GM21390 (cell line): ENCODE results near the gene CBLN4.

ENCODE experiments used
- ATAC-seq: cut with Tn5 transposase; IDR thresholded peaks from one replicate; pipeline ENCODE4 v1.9.1; 2021; ENCODE audit not compliant: unreplicated experiment

The CBLN4 gene

DNA sequence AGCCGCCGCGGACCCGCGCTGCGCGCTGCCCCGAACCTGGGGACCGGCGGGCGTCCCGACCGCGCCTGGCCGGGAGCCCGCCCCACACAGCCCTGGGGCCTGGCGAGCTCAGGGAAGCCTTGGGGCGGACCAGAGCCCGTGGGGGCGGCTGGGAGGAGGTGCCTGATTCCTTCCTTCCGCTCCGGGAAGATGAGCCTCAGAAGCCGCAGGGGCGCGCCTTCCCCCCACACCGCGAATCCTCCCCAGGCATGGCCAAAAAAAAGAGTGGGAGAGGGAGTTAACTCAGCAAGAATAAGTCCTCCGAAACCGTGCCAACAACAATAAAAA lies at the start of gene CBLN4:
Gene CBLN4 (minus strand): TSS at position 131 of the 327 bp plus-strand sequence. CDS start 1,348 bp downstream, outside the sequence.
- ATAC-seq: no peak

DNA sequence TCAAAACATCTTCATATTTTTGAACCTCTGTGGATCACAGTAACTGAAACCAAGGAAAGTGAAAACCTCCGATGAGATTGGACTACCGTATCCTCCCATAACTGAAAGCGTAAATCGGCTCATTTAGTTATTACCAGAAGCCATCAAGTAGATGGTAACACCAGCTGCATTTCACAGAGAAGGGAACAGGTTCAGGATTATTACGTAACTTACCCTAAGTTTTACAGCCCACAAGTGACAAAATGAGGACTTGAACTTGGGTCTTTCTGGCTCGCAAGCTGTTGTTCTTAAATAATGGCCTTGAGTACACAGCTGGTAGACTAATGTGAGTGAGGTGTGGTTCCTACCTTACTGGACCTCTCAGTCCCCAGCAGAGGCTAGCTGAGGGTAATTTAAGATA lies 37.9 kb upstream of the CBLN4 start:
- ATAC-seq: no peak

DNA sequence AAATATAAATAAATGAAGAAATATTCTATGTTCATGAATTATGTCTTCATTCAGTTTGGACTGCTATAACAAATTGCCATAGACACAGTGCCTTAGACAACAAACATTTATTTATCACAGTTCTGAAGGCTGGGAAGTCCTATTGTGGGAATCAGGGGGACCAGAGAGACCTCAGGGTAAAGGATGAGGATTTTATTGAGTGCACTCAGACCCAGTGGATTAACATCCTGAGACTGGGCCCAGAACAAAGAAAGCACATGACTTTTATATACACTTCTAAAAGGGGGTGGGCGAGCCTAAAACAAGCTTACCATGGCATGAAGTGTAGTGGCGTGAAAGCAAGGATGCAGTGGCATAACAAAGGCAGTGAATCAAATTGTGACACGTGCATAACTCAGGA lies 26.9 kb upstream of the CBLN4 start:
- no peak for ATAC-seq

DNA sequence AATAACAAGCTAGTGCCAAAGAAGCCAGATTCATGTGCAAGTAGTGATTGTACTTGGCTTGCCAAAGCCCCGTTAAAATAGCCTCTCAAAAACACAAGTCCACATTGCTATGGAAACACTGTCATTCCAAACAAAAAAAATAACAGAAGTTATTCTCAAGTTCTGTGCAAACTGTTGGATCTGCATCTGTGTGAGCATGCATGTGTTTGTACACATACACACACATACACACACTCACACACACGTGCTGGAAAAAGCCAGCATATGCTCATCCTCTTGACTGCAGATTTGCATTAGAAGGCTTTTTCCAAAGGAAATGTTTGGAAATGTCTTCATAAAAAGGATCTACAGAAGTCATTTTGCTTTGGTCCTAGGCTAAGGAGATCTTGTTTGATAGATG lies 13.4 kb upstream of the CBLN4 start:
- no peak for ATAC-seq

DNA sequence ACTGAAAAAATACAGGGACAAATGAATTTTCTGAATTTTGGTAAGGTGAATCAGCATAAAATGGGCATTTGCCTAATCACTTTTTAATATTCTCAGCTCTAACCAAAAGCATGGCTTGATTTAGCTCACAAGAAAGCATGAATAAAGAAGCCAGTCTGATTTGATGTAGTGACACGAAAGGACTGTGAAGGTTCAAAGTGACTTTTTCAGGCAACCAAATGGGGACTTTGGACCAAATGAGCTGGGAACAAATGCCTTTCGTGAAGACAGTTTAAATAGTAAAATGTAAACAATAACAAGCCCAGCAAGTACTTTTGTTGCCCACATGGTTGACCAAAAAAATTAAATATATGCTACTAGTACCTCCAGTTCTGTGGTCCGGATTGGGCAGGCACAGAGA lies 12.9 kb upstream of the CBLN4 start:
- ATAC-seq: no peak

DNA sequence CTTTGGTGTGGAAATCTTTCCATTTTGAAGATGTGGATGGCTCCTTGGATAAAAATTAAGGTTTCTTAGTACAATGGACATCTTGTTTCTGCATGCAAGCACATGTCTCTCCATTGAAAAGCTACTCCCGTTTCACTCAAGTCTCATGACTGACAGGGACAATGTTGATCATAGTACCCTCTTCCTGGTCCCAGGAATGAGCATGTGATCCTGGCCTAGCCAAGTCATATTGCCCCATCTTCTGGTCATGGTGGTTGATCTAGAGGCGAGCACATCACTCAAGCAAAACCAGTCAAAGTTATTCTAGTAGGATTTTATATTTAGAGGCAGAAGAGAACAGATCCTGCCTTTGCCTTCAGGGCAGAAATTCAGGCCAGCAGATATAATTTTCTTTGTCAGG lies 12.2 kb upstream of the CBLN4 start:
- ATAC-seq: no peak

DNA sequence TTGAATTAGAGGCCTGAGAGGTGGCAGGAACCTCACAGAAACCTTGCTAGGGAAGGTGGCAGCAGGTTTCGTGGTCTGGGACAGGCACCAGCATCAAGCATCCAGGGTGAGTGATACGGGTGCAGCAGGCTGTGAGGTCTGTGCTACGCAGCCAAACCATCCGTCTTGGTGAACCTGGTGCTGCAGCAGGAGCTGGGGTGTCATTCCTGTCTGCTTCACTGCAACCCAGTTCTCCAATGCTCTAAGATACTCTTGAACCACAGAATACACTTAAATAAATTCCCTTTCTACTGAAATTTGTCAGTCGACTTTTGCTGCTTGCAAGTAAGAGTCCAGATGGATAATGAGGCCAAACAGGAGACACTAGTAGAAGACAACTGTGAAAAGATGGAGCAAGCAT lies 9.7 kb upstream of the CBLN4 start:
- no peak for ATAC-seq

DNA sequence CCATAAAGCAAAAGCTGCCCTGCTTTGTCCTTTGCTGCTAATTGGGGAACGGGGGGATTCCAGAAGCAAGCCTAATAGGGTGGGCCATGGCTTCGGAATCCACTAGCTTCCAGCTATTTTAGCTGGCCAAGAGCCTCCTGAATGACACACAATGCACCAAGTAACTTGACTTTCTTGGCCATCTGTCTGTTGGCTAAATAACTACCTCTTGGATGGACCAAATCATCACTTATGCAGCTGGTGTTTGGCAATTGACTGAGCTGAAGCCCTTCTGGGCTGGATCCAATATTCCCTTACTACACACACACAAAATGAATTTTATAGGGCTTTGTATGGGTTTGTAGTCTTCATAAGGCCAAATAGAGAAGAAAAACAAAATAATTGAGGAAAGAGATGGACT lies 8.8 kb upstream of the CBLN4 start:
- ATAC-seq: no peak

DNA sequence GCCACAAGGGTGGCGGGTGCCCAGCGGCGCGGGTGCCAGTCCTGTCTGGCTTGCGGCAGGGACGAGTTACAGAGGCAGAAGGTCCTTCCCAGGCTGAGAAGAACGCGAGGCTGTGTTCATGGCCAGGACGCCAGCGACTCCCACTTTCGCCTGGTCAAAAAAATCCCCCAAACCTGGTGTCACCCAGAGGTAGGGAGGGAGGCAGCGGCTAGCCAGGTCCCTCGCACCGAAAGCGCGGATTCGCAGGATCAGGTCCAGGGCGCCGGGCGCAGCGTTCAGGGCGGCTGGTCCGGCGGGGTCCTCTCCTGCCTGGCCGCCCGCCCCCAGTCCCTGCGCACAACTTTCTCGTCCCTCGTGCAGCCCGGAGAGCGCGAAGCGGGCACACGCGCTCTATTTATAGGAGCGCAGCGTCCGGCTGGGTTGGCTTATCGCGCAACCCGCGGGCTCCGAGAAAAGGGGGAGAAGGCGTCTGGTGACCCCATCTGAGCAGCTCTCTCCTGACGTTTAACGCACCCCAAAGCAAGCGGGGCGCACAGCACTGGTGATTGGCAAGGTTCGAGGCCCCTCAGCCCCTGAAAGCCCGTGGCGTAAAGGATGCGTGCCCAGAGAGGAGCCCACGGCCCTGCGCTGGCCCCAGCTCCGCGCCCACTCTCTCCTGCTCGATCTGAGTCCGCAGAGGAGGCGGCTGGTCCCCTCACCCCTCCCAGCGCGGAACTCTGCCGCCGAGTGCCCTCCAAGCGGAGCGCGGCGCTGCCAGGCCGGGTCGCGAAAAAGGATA lies 519 bp downstream of the CBLN4 start:
- no peak for ATAC-seq

DNA sequence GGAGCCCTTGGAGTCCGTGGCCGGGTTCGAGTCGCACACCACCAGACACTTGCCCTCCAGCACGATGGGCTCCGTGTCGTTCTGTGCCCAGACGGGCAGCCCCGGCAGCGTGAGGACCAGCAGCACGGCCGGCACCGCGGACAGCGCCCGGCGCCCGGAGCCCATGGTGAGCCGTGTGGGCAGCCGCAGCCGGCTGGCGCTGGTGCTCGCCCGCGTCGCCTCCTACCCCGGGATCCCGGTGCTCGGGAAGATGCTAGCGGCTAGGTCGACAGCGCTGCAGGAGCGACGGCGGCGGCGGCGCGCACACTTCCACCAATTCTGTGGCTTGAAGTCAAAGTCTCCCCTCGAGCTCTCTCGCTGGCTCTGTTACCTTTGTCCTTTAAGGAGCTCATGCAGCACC lies 1.3 kb downstream of the CBLN4 start:
- ATAC-seq: no peak

DNA sequence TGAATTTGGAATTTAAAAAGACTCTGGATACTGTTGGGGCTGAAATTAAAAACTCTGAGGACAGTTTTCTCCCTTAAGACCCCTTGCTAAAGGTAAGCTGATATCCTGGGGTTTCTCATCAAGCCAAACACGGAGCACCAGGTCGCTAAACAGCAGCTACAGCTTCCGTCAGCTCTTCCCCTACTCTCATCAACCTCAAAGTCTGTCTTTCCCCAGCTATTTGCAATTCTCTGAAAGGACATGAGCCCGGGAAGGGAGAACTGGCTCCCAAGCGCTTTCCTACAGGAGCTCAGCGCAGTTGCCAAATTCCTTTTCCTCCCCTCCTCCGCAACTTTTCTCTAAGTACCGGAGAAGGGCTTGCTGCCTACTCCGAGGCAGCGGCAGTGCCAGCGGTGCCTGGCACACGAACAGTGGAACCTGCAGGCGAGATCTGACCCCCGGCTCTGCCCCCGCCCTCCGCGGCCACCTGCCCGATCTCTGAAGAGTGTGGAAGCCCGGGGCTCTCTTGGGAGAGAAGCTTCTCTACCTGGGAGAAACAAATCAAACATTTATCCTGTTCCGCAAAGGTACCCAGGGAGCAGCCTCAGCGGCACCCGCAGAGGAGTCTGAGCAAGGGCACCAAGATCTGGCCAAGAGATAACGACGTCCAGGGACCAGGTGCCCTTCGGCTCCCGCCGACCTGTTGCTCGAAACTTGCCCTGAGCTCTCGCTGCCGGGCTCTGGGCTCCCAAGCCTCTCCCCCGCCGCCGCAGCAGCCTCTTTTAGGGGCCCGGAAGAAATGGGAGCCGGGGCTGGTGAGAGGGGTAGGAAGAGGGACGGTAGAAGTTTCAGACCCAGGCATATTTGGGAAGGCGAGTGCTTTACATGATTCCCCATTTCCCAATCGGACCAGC lies 2.2 kb downstream of the CBLN4 start:
- ATAC-seq: no peak

DNA sequence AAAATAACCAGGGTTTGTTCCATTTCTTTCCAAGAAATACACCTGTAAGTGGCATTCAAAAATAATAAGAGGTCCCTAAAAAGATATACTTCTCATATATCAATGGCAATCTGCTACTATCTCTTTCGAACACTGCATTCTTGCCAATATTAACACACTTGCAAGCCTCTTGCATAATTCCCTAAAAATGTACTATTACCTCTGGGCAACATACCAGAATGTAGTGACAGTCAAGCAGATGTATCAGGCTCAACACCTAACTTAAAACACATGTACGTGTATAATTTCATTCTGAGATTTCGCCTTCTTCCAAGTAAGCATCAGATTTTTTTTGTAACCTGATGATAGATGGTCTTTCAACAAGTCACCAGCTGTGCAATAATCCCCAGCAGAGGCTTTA lies 3.4 kb downstream of the CBLN4 start:
- ATAC-seq: no peak

DNA sequence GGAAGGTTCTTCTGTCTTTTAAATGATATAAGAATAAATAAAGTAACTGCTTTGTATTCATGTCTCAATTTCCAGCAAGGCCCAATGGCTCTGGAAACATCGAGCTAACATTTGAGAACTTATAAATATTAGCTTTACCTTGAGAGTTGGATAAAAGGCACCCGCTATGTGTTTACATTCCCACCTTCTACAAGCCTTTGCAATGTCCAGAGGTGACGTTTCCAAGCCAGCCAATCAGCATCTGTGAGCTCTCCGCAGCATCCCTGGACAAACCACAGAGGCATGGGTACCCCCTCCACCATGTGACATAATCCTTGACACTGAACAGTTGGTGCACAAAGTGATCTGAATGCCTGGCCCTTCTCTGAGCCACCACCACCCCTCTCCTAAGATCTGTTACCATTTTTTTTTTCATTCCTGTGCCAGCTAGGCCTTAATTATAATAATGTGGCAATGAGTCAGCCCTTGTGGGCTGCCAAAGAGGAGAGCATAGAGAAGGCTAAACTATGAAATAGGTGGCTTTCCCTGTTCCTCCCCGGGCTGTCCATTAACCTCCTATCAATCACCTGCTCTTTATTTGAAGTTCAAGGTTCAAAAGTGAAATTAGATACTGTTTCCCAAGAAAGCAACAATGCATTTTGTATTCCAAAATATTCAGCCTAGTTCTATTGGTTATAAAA lies 4.1 kb downstream of the CBLN4 start:
- ATAC-seq: no peak

DNA sequence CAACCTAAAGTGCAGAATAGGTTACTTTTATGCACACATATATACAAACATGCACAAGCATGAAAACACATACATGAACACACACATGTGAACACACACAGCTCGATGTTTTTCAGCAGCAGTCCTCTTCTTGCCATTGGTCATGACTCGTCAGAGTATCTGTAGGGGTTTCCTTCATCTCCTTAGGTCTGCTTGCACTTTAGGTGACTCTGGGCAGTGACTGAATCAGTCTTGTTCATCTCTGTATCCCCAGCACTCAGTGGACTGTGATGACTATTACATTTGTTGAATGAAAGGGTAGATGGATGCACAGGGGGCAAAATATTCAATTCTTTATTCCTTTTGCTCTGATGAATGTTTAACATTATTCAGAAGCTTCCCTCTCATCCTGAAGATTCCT lies 26.8 kb downstream of the CBLN4 start:
- ATAC-seq: no peak

DNA sequence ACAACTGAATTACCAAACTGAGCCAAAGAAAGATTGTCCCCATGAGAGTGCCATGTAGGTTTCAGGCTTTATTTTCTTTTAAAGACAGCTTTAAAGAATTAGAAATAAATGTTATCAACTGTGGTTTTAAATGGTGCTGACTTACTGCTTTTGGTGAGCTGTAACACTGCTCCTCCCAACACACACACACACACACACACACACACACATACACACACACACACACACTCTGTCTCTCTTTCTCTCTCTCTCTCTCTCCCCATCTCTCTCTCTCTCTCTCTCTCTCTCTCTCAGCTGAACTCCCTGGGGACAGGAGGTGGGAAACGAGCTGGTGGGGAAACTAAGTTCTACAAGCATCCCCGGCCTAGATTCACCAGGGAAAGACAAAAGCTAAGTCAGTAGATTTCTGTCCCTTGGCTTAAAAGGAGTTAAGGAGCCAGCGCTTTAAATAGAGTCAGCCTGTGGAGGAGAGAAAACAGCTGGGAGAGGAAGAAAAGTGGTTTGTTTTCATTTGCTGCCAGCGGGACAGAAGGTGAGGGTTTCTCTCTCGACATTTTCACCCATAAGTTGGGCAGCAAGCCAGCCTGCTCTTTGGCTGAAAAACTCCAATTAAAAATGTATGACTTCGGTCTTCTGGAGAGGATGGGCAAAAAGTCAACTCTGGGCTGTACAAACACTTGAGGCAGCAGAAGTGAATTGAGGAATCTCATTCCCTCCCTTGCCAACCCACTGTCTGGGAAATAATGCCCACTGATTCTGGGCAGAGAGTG lies 27.4 kb downstream of the CBLN4 start:
- ATAC-seq: no peak

DNA sequence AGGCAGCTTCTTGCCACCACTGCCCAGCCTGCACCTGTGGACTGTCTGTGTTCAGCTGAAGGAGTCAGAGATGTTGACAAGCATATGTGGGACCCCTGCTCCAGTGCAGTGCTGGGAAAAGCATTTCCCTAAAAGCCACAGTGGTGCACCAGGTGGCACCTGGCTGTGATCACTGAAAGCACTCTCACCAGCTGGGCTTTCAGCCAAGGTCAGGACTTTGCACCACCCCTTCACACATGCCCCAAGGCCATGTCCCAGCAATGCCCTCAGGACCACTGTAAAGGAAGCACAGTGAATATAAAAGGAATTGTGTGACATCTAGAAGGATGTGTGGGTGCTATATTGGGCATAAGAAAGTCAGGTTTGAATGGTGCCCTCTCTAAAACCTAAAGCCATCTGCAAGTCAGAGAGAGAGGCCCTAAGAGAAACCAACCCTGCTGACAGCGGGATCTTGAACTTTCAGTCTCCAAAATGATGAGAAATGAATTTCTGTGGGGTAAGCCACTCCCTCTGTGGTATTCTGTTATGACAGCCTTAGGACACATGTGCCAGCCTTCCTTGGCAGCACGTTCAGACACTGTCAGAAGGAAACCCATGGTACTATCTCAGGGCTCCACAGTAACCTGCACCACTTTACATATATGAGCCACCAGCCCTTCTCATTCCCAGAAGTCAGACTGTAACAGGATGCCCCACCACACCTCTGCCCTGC lies 30.7 kb downstream of the CBLN4 start:
- ATAC-seq: no peak

DNA sequence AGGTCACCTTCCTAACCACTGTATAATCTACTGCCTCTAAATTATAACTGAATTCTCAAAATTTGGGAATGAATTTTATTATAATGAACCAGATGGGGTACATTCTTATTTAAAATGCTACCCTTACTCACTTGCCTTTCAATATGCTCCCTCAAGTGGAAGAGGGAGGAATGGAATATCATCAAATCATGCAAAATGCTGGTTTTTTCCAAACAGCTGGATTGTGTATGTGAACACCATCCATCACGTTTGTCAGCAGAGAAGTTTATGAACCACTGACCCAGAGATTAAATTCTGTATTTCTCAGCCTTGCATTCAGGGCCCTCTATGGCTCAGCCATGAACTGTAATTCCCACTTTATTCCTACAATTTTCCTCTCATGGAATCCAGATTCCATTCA lies 40.5 kb downstream of the CBLN4 start:
- ATAC-seq: no peak

DNA sequence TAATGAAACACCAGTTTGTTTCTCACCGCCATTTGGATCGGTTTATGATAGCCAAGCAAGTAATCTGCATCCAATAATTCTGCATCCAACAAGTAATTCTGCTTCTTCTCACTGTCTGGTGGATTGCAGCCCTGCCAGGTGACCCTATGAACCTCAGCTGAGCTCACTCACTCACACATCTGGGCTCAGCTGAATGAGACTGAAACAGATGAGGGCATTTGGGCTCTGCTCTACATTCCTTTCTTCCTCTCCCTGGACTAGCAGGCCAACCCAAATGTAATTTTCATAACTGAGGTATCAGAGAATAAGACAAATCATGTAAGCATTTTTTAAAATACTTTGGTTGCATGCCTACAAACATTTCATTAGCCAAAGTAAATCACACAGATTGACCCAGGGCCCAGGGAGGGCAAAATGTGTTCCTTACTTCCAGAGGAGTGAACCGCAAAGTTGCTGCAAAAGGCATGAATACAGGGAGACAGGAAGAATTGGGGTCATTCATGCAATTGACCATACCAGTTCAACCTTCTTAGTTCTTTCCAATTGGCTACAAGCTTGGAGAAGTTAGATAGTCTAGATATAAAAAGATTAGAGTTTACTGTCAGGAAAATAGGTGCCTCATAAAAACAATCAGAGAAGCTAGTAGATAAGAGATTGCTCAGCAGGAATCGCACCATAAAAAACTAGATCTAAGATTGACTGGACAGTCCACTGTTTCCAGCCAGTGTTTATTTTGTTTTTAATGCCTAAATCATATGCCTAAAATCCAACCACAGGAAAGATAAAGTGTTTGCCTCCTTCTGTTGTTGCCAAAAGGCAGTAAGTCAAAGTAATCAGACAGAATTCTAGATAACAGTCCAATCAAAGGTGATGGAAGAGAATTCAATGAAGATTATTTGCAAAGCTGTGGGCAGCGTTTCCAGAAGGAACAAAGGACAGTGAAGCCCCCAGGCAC lies 43.7 kb downstream of the CBLN4 start:
- ATAC-seq: no peak

DNA sequence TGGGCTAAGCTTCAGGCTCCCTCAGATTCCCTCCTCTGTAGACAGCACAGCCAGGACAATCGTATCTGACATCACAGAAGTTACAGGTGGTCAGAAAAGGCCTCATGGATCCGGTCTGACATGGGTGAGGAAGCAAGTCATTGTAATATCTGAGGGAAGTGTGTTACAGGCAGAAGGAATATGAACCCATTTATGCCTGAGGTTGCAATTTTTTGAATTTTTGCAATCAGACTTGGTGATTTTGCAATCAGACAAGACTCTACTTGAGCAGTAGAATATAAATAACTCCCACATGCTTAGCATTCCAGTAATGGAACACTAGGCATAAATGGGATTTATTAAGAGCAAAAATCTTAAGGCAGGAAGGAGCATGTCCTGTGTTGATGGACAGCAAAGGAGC lies 52.1 kb downstream of the CBLN4 start:
- no peak for ATAC-seq
